ENCODE measurements around the gene ADAM12.

DNA sequence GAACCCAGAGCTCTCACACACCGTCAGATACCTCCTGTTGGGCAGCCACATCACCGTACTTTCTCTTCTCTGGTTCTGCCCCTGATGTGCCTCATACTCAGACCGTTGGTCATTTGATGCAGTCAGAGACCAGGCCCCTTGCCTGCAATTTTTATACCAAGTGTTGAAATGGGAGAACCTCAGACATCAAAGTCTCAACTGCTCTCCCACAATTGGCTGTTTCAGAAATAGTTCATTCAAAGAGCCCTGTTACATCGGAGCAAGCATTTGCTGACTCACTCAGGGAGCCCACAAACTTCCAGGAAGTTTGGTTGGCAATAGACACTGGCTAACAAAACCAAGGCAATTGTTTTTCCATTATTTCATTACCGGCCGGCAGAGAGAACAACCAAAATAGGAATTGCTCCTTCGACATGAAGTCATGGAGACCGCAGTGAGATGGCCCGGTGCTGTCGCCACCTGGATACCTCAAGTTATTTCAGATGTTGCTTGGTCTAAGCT is 33.5 kb upstream of the ADAM12 start:
- TF ChIP-seq, protein P1, sequence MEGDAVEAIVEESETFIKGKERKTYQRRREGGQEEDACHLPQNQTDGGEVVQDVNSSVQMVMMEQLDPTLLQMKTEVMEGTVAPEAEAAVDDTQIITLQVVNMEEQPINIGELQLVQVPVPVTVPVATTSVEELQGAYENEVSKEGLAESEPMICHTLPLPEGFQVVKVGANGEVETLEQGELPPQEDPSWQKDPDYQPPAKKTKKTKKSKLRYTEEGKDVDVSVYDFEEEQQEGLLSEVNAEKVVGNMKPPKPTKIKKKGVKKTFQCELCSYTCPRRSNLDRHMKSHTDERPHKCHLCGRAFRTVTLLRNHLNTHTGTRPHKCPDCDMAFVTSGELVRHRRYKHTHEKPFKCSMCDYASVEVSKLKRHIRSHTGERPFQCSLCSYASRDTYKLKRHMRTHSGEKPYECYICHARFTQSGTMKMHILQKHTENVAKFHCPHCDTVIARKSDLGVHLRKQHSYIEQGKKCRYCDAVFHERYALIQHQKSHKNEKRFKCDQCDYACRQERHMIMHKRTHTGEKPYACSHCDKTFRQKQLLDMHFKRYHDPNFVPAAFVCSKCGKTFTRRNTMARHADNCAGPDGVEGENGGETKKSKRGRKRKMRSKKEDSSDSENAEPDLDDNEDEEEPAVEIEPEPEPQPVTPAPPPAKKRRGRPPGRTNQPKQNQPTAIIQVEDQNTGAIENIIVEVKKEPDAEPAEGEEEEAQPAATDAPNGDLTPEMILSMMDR (IDR thresholded peaks at IDR 0.05) = no peak
- TF ChIP-seq POLR2A (IDR thresholded peaks at IDR 0.05) = no peak
- TF ChIP-seq EP300 (IDR thresholded peaks at IDR 0.05) = no peak

Data from sigmoid colon (tissue), 4 donors.